Activated T-helper 9 cell treated with anti-CD3 and anti-CD28 coated beads, Interleukin-2, amount 50 U/mL, for 16 hours (primary cell): ENCODE measurements around the gene ADCY2.

Experiments used
- DNase-seq: peaks from one replicate; pipeline ENCODE4 v3.0.0-alpha.2; 2020; ENCODE audit warnings: low read depth

Gene ADCY2

GRCh38 chr5:7828269-7828668 lies 432.3 kb downstream of the ADCY2 start:
- DNase-seq: no peak

- DNase-seq: no peak
Measured at GRCh38 chr5:7834982-7835381, 439.0 kb downstream of the ADCY2 start.

GRCh38 chr5:7837403-7837802 lies 441.5 kb downstream of the ADCY2 start:
- DNase-seq: no peak

- DNase-seq: no peak
Measured at GRCh38 chr5:7842531-7842930, 446.6 kb downstream of the ADCY2 start.

- no peak for DNase-seq
Measured at GRCh38 chr5:7844901-7845300, 449.0 kb downstream of the ADCY2 start.

GRCh38 chr5:7845557-7845956 lies 449.6 kb downstream of the ADCY2 start:
- no peak for DNase-seq

- no peak for DNase-seq
Measured at GRCh38 chr5:7846327-7846726, 450.4 kb downstream of the ADCY2 start.

GRCh38 chr5:7848296-7848695 lies 452.4 kb downstream of the ADCY2 start:
- no peak for DNase-seq

GRCh38 chr5:7849681-7850394 lies 453.9 kb downstream of the ADCY2 start:
- no peak for DNase-seq

GRCh38 chr5:7850395-7851239 lies 454.7 kb downstream of the ADCY2 start, which contains the start of gene CFAP90:
Gene CFAP90 (minus strand): TSS chr5:7851133. CDS start chr5:7851021, 112 bp downstream.
- DNase-seq: peak; percentile 16

GRCh38 chr5:7851240-7851592 lies 455.3 kb downstream of the ADCY2 start:
- DNase-seq: no peak

GRCh38 chr5:7851617-7852289 lies 455.8 kb downstream of the ADCY2 start:
- no peak for DNase-seq

GRCh38 chr5:7852542-7852941 lies 456.6 kb downstream of the ADCY2 start:
- DNase-seq: no peak

GRCh38 chr5:7852988-7853387 lies 457.1 kb downstream of the ADCY2 start:
- no peak for DNase-seq

GRCh38 chr5:7855611-7856010 lies 459.7 kb downstream of the ADCY2 start:
- DNase-seq: no peak

- no peak for DNase-seq
Measured at GRCh38 chr5:7856855-7857254, 460.9 kb downstream of the ADCY2 start.

GRCh38 chr5:7857361-7857760 lies 461.4 kb downstream of the ADCY2 start:
- no peak for DNase-seq

GRCh38 chr5:7857926-7858632 lies 462.1 kb downstream of the ADCY2 start:
- no peak for DNase-seq

GRCh38 chr5:7866196-7866595 lies 470.3 kb downstream of the ADCY2 start:
- DNase-seq: no peak

GRCh38 chr5:7867260-7867659 lies 471.3 kb downstream of the ADCY2 start:
- DNase-seq: no peak

- DNase-seq: no peak
Measured at GRCh38 chr5:7868427-7868772, 472.5 kb downstream of the ADCY2 start.

GRCh38 chr5:7868773-7869473 lies 473.0 kb downstream of the ADCY2 start, which contains the start of the genes FASTKD3 and MTRR:
Gene FASTKD3 (minus strand): TSS chr5:7869031. CDS start chr5:7868083, 948 bp downstream.
Gene MTRR (plus strand): TSS chr5:7869148. CDS start chr5:7870795, 1,647 bp downstream.
- peak; percentile 84 for DNase-seq
